H9 (cell line): ENCODE measurements around the gene NDUFAF2. TPM values are rescaled to one million over a fixed set of nuclear protein-coding genes. Genes with fewer than 3 reads are reported as not detected.

Source experiments
- DNase-seq: peaks from one replicate; pipeline ENCODE4 v3.0.0-alpha.2; 2017
- H2AFZ ChIP-seq: one replicate; pipeline ENCODE4 v1.6.1; 2013; ENCODE audit warnings: mild to moderate bottlenecking, low read length, control low read depth, moderate library complexity
- H2AK5ac ChIP-seq: 2 replicates; pipeline ENCODE4 v1.6.1; 2013; ENCODE audit warnings: low read length, control low read depth, mixed read lengths; ENCODE audit not compliant: insufficient read length
- H2BK120ac ChIP-seq: one replicate; pipeline ENCODE4 v1.6.1; 2013; ENCODE audit warnings: low read depth, mild to moderate bottlenecking, low read length, control low read depth, inconsistent platforms; ENCODE audit not compliant: poor library complexity, severe bottlenecking
- H2BK12ac ChIP-seq: 2 replicates; pipeline ENCODE4 v1.6.1; 2013; ENCODE audit warnings: low read length, control low read depth, mixed read lengths, low read depth; ENCODE audit not compliant: insufficient read length
- H2BK15ac ChIP-seq: 2 replicates; pipeline ENCODE4 v1.6.1; 2013; ENCODE audit warnings: low read depth, low read length, control low read depth
- H2BK20ac ChIP-seq: one replicate; pipeline ENCODE4 v1.6.1; 2013; ENCODE audit warnings: low read depth, mild to moderate bottlenecking, low read length, control low read depth, inconsistent platforms; ENCODE audit not compliant: poor library complexity, severe bottlenecking
- H2BK5ac ChIP-seq: 2 replicates; pipeline ENCODE4 v1.6.1; 2013; ENCODE audit warnings: low read length, control low read depth, mixed read lengths; ENCODE audit not compliant: insufficient read length
- H3K14ac ChIP-seq: 2 replicates; pipeline ENCODE4 v1.6.1; 2013; ENCODE audit warnings: low read length, control low read depth; ENCODE audit not compliant: insufficient read depth
- H3K18ac ChIP-seq: 2 replicates; pipeline ENCODE4 v1.6.1; 2013; ENCODE audit warnings: low read depth, mild to moderate bottlenecking, mixed read lengths, low read length, control low read depth; ENCODE audit not compliant: insufficient read length
- H3K23ac ChIP-seq: 2 replicates; pipeline ENCODE4 v1.6.1; 2013; ENCODE audit warnings: low read length, control low read depth, mixed read lengths, low read depth; ENCODE audit not compliant: insufficient read length
- H3K23me2 ChIP-seq: 2 replicates; pipeline ENCODE4 v1.6.1; 2013; ENCODE audit warnings: low read depth, mild to moderate bottlenecking, mixed read lengths, low read length, control low read depth; ENCODE audit not compliant: insufficient read length, poor library complexity, severe bottlenecking
- H3K27ac ChIP-seq: 2 replicates; pipeline ENCODE4 v1.5.1; 2013; ENCODE audit warnings: low read length, control low read depth, mixed read lengths, low read depth; ENCODE audit not compliant: insufficient read length
- H3K27me3 ChIP-seq: 2 replicates; pipeline ENCODE4 v1.6.1; 2013; ENCODE audit warnings: low read length, control low read depth, inconsistent platforms; ENCODE audit not compliant: insufficient read depth
- H3K4ac ChIP-seq: 2 replicates; pipeline ENCODE4 v1.6.1; 2013; ENCODE audit warnings: low read depth, mild to moderate bottlenecking, control low read depth, inconsistent platforms, low read length, moderate library complexity
- H3K4me1 ChIP-seq: 2 replicates; pipeline ENCODE4 v1.6.1; 2013; ENCODE audit warnings: low read length, control low read depth, inconsistent platforms; ENCODE audit not compliant: insufficient read depth
- H3K4me2 ChIP-seq: 2 replicates; pipeline ENCODE4 v1.6.1; 2013; ENCODE audit warnings: low read length, control low read depth, mixed read lengths; ENCODE audit not compliant: insufficient read length, insufficient read depth
- H3K56ac ChIP-seq: 2 replicates; pipeline ENCODE4 v1.6.1; 2013; ENCODE audit warnings: low read depth, mild to moderate bottlenecking, mixed read lengths, low read length, control low read depth; ENCODE audit not compliant: insufficient read length
- H3K79me1 ChIP-seq: 2 replicates; pipeline ENCODE4 v1.6.1; 2013; ENCODE audit warnings: low read depth, mild to moderate bottlenecking, moderate library complexity, low read length, control low read depth, inconsistent platforms; ENCODE audit not compliant: insufficient read depth, poor library complexity, severe bottlenecking
- H3K79me2 ChIP-seq: 2 replicates; pipeline ENCODE4 v1.6.1; 2013; ENCODE audit warnings: low read length, control low read depth, inconsistent platforms; ENCODE audit not compliant: insufficient read depth
- H3K9ac ChIP-seq: 2 replicates; pipeline ENCODE4 v1.6.1; 2013; ENCODE audit warnings: low read length, control low read depth, mixed read lengths; ENCODE audit not compliant: insufficient read length; ENCODE audit errors: extremely low read depth
- H3K9me3 ChIP-seq: one replicate; pipeline ENCODE4 v1.6.1; 2013; ENCODE audit warnings: low read depth, low read length, inconsistent platforms; ENCODE audit not compliant: control insufficient read depth
- H3T11ph ChIP-seq: one replicate; pipeline ENCODE4 v1.6.1; 2013; ENCODE audit warnings: mild to moderate bottlenecking, low read length, control low read depth, inconsistent platforms
- H4K20me1 ChIP-seq: one replicate; pipeline ENCODE4 v1.6.1; 2013; ENCODE audit not compliant: control insufficient read depth, insufficient read length, insufficient read depth
- H4K5ac ChIP-seq: 2 replicates; pipeline ENCODE4 v1.6.1; 2013; ENCODE audit warnings: low read depth, mild to moderate bottlenecking, mixed read lengths, low read length, control low read depth; ENCODE audit not compliant: insufficient read length
- H4K8ac ChIP-seq: replicated peaks from 2 replicates; pipeline ENCODE4 v1.6.1; 2013; ENCODE audit warnings: low read length, control low read depth, mixed read lengths, low read depth; ENCODE audit not compliant: insufficient read length
- H4K91ac ChIP-seq: 2 replicates; pipeline ENCODE4 v1.6.1; 2013; ENCODE audit warnings: low read depth, mild to moderate bottlenecking, moderate library complexity, mixed read lengths, low read length, control low read depth; ENCODE audit not compliant: insufficient read length
- H3K27ac Mint-ChIP-seq, 3 experiments: 2 replicates in 2 of 3; 3 replicates in 1 of 3; pipeline ENCODE4 v1.8.0; 2020 to 2021; ENCODE audit warnings: mixed read lengths in 3 of 3, mild to moderate bottlenecking in 1 of 3, moderate library complexity in 1 of 3
- H3K27me3 Mint-ChIP-seq: 2 replicates; pipeline ENCODE4 v1.8.0; 2021; ENCODE audit warnings: low read depth, mild to moderate bottlenecking, moderate library complexity, mixed read lengths
- H3K36me3 Mint-ChIP-seq, 3 experiments: 2 replicates in 2 of 3; 3 replicates in 1 of 3; pipeline ENCODE4 v1.8.0; 2020 to 2021; ENCODE audit warnings: low read depth in 3 of 3, mixed read lengths in 3 of 3; ENCODE audit not compliant: insufficient read depth in 1 of 3
- H3K4me1 Mint-ChIP-seq, 2 experiments: 2 replicates each; pipeline ENCODE4 v1.8.0; 2020; ENCODE audit warnings: mixed read lengths in 2 of 2
- H3K4me3 Mint-ChIP-seq, 2 experiments: 2 replicates in 1 of 2; 3 replicates in 1 of 2; pipeline ENCODE4 v1.8.0; 2020 to 2021; ENCODE audit warnings: mild to moderate bottlenecking in 2 of 2, mixed read lengths in 2 of 2, moderate library complexity in 1 of 2
- H3K9me3 Mint-ChIP-seq, 2 experiments: 2 replicates in 1 of 2; 3 replicates in 1 of 2; pipeline ENCODE4 v1.8.0; 2020; ENCODE audit warnings: mild to moderate bottlenecking in 2 of 2, mixed read lengths in 2 of 2, moderate library complexity in 1 of 2
- WGBS: extraction: QIAGEN DNeasy Blood & Tissue Kit; methylation state at CpG from one replicate; pipeline ENCODE4 v1.1.7; 2013; ENCODE audit warnings: missing lambda C conversion rate, low lambda C conversion rate, mixed read lengths; ENCODE audit not compliant: insufficient read length; ENCODE audit errors: extremely low coverage; 5-methylcytosine and 5-hydroxymethylcytosine counted together
- total RNA-seq: library from RNA; stranded (reverse); gene quantifications from 2 replicates; pipeline ENCODE4 v1.2.1, GENCODE V29; 2021
- TF ChIP-seq, protein P1 (sequence below): fragments of 200-600 bp; sonication (generic); conservative IDR thresholded peaks from 3 replicates; pipeline ENCODE4 v1.8.0; 2021; ENCODE audit warnings: antibody characterized with exemption, mild to moderate bottlenecking

Gene NDUFAF2
- total RNA-seq, 1 experiment from 2014 or later, result 31.4 TPM

DNA sequence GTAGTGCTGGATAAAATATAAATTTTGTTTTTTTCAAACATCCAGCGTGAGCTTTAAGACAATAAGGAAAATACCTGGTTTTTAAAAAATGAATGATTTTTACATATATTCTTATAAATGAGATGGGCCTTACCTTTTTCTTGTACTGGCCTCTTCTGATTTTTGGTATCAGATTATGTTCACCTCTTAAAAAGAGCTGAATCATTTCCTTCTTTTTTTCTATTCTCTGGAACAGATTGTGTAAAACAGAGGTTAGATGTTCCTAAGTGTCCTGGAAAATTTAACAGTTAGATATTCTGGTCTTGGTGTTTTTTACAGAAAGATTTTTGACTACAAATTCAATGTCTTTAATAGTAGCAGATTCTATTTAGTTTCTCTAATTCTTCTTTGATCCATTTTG lies 74.6 kb downstream of the NDUFAF2 start:
- no peak overlapping the region for H2AFZ ChIP-seq
- peaks cover 0 to 2% of the 10 kb centered on the region in 2 experiments; a peak in 1 of 4 replicates for H3K4me1 Mint-ChIP-seq
- no peak overlapping the region for H3K4me2 ChIP-seq
- H4K5ac ChIP-seq, result no peak overlapping the region
- H2AK5ac ChIP-seq, result no peak overlapping the region
- no peak for DNase-seq
- H3K56ac ChIP-seq, result no peak overlapping the region
- H3K23ac ChIP-seq, result no peak overlapping the region
- 0 out of 7 replicates have a peak, but pooled peaks cover 0 to 5% (median 0%) of the 10 kb centered on the region in 3 experiments for H3K36me3 Mint-ChIP-seq
- no peak overlapping the region for H3T11ph ChIP-seq
- H3K79me1 ChIP-seq, result no peaks in the 10 kb centered on the region
- H2BK12ac ChIP-seq, result no peak overlapping the region
- no peak overlapping the region for H2BK20ac ChIP-seq
- no peak overlapping the region for H3K14ac ChIP-seq
- H3K9ac ChIP-seq, result no peak overlapping the region
- H2BK15ac ChIP-seq, result no peak overlapping the region
- no peaks in the 10 kb centered on the region for H3K9me3 ChIP-seq
- no peaks in the 10 kb centered on the region for H3K27me3 ChIP-seq
- H3K23me2 ChIP-seq, result no peaks in the 10 kb centered on the region
- H2BK5ac ChIP-seq, result no peak overlapping the region
- no peak overlapping the region for H4K8ac ChIP-seq
- no peak overlapping the region for H3K27ac Mint-ChIP-seq
- no peak overlapping the region for H2BK120ac ChIP-seq
- no peak overlapping the region for H3K27ac ChIP-seq
- H4K91ac ChIP-seq, result no peak overlapping the region
- H3K9me3 Mint-ChIP-seq, result peaks cover 0 to 4% of the 10 kb centered on the region in 2 experiments; a peak in 1 of 5 replicates
- no peaks in the 10 kb centered on the region for H4K20me1 ChIP-seq
- H3K4me1 ChIP-seq, result no peaks in the 10 kb centered on the region
- H3K4ac ChIP-seq, result no peak overlapping the region
- H3K4me3 Mint-ChIP-seq, result no peak overlapping the region
- H3K79me2 ChIP-seq, result no peaks in the 10 kb centered on the region
- H3K27me3 Mint-ChIP-seq, result no peaks in the 10 kb centered on the region
- no CpG with 5 or more reads among the region's 1 CpG for WGBS
- no peak overlapping the region for H3K18ac ChIP-seq
- TF ChIP-seq, protein P1, sequence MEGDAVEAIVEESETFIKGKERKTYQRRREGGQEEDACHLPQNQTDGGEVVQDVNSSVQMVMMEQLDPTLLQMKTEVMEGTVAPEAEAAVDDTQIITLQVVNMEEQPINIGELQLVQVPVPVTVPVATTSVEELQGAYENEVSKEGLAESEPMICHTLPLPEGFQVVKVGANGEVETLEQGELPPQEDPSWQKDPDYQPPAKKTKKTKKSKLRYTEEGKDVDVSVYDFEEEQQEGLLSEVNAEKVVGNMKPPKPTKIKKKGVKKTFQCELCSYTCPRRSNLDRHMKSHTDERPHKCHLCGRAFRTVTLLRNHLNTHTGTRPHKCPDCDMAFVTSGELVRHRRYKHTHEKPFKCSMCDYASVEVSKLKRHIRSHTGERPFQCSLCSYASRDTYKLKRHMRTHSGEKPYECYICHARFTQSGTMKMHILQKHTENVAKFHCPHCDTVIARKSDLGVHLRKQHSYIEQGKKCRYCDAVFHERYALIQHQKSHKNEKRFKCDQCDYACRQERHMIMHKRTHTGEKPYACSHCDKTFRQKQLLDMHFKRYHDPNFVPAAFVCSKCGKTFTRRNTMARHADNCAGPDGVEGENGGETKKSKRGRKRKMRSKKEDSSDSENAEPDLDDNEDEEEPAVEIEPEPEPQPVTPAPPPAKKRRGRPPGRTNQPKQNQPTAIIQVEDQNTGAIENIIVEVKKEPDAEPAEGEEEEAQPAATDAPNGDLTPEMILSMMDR, result no peak
